Kidney (tissue), 14 donors: ENCODE data around the gene NCAM2. TPM values are rescaled to one million over a fixed set of nuclear protein-coding genes. Genes with fewer than 3 reads are reported as not detected.

Source experiments
- DNase-seq, 5 donors: peaks; one replicate each; pipeline ENCODE4 v3.0.0-alpha.2; 2013 to 2020
- FAIRE-seq: peaks from 2 replicates; lab custom pipeline; 2012; peaks lifted over from hg19 to GRCh38; lab: Jason Lieb, UNC
- H3K27ac ChIP-seq, 2 donors: one replicate each; pipeline ENCODE4 v1.7.0; 2013; ENCODE audit warnings: low read depth in 2 of 2, low read length in 2 of 2, inconsistent platforms in 1 of 2
- H3K27me3 ChIP-seq: one replicate; pipeline ENCODE4 v1.7.1; 2013; ENCODE audit warnings: low read length, inconsistent platforms; ENCODE audit not compliant: control insufficient read depth, insufficient read depth
- H3K36me3 ChIP-seq, 3 donors: one replicate each; pipeline versions ENCODE4 v1.7.0 to v1.7.1; 2013; ENCODE audit warnings: low read length in 3 of 3, control low read depth in 1 of 3, inconsistent platforms in 1 of 3; ENCODE audit not compliant: insufficient read depth in 3 of 3, control insufficient read depth in 2 of 3
- H3K4me1 ChIP-seq, 3 donors: one replicate each; pipeline versions ENCODE4 v1.7.0 to v1.7.1; 2013; ENCODE audit warnings: low read length in 3 of 3, inconsistent platforms in 1 of 3, low read depth in 1 of 3; ENCODE audit not compliant: control insufficient read depth in 2 of 3, insufficient read depth in 2 of 3
- H3K4me3 ChIP-seq, 3 donors: one replicate each; pipeline versions ENCODE4 v1.7.0 to v1.8.1; 2013; ENCODE audit warnings: low read length in 3 of 3, control low read depth in 1 of 3, inconsistent platforms in 1 of 3
- H3K9ac ChIP-seq, 3 donors: one replicate each; pipeline versions ENCODE4 v1.7.0 to v1.7.1; 2013; ENCODE audit warnings: low read length in 3 of 3, control low read depth in 1 of 3, inconsistent platforms in 1 of 3
- H3K9me3 ChIP-seq, 3 donors: one replicate each; pipeline versions ENCODE4 v1.7.0 to v1.7.1; 2013; ENCODE audit warnings: low read length in 3 of 3, control low read depth in 1 of 3, inconsistent platforms in 1 of 3; ENCODE audit not compliant: control insufficient read depth in 2 of 3, insufficient read depth in 1 of 3
- intact Hi-C: fragments of 100-400 bp; cut with DNase I; formaldehyde crosslinking; loops from one replicate; pipeline ENCODE4 v1.11.1; 2022
- polyA plus RNA-seq: library from polyadenylated mRNA; stranded (reverse); fragments of 350-450 nt; fragmentation: Illumina TruSeq; extraction: RNeasy Lipid Tissue Mini Kit (QIAGEN cat#74804); gene quantifications from one replicate; pipeline ENCODE4 v1.2.3, GENCODE V29; 2014; ENCODE audit warnings: low read depth, low replicate concordance; ENCODE audit not compliant: insufficient read depth
- total RNA-seq: library from RNA; stranded (reverse); fragmentation: NEBNext Ultra II Directional; extraction: Animal tissue kit (Norgen Biotek cat#: 25700); gene quantifications from one replicate; pipeline ENCODE4 v1.2.1, GENCODE V29; 2021
- TF ChIP-seq, protein P1 (sequence below): IDR thresholded peaks from 3 replicates; pipeline ENCODE4 v1.5.1; 2012; ENCODE audit warnings: mild to moderate bottlenecking, moderate library complexity, borderline replicate concordance; ENCODE audit not compliant: insufficient read depth; ENCODE audit errors: extremely low read depth
- donor health status: control.
- donor health status: control.
- donor health status: control.
- donor health status: control.
- donor health status: control.
- donor health status: DM: yes; HTN: yes; CAD: no.
- donor health status: Normal renal cell carcinoma (clear cell type).

Gene NCAM2
- total and polyA plus RNA-seq, 2 donors from 2014 or later = 0.13 to 0.82 TPM

DNA sequence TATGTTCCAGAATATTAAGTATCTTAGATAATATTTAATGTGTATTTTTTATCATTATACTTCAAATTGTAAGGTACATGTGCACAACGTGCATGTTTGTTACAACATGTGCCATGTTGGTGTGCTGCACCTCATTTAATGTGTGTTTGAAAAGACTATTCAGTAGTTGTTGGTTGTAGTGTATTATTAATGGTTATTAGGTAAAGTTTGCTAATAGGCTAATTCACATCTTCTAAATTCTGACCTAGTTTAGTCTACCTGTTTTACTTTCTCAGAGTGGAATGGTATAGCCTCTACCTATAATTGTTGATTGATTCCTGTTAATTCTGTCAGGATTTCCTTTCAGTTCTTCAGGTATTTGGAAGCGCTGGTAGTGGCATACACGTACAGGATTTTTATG lies 153.0 kb downstream of the NCAM2 start:
- no peak for FAIRE-seq
- TF ChIP-seq, protein P1, sequence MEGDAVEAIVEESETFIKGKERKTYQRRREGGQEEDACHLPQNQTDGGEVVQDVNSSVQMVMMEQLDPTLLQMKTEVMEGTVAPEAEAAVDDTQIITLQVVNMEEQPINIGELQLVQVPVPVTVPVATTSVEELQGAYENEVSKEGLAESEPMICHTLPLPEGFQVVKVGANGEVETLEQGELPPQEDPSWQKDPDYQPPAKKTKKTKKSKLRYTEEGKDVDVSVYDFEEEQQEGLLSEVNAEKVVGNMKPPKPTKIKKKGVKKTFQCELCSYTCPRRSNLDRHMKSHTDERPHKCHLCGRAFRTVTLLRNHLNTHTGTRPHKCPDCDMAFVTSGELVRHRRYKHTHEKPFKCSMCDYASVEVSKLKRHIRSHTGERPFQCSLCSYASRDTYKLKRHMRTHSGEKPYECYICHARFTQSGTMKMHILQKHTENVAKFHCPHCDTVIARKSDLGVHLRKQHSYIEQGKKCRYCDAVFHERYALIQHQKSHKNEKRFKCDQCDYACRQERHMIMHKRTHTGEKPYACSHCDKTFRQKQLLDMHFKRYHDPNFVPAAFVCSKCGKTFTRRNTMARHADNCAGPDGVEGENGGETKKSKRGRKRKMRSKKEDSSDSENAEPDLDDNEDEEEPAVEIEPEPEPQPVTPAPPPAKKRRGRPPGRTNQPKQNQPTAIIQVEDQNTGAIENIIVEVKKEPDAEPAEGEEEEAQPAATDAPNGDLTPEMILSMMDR = no peak
- Histone ChIP-seq H3K9me3 (no peaks in the 10 kb centered on the region), H3K27ac (no peak overlapping the region), H3K4me3 (no peak overlapping the region), H3K9ac (no peak overlapping the region), H3K27me3 (no peaks in the 10 kb centered on the region), H3K4me1 (no peaks in the 10 kb centered on the region), H3K36me3 (no peaks in the 10 kb centered on the region)
- intact Hi-C loops = no loop called here
- DNase-seq = no peak

DNA sequence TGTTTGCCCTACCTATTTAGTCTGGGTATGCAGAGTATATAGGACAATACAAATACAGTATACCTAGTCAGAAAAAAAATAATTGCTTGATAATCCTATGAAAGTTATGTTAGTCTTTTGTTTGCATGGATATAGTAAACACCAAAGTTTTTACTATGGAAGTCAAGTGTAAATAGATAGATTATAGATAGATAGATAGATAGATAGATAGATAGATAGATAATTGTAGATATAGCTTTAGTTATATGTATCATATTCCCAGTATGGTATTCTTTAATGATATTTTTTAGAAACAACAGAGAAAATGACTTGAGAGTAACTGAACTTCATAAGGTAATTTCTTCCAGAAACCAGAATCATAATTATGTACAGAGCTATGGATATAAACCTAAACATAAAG lies 158.2 kb downstream of the NCAM2 start:
- Histone ChIP-seq H3K9ac (no peak overlapping the region), H3K27me3 (no peaks in the 10 kb centered on the region), H3K36me3 (no peaks in the 10 kb centered on the region), H3K4me1 (no peaks in the 10 kb centered on the region), H3K4me3 (no peak overlapping the region), H3K27ac (no peak overlapping the region), H3K9me3 (no peaks in the 10 kb centered on the region)
- FAIRE-seq (no peak), DNase-seq (no peak)
- intact Hi-C loops = no loop called here
- TF ChIP-seq, protein P1 = no peak

DNA sequence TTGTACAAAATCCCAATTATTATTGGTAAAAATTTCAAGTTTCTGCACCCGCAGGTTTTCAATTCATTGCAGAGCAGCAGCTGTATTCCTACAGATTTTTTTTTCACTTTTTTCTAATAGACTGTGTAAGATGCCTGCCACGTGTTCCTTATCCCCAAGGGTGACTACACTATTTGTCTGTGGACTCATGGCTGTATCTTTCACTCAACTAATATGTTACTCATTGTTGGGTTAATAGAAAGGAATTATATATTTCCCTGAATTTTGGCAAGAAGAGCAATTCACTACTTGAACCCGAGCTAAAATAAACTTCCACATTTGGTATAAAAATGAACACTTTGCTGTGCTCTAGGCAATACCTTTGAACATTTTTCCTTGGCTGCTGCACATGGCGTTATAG lies 158.7 kb downstream of the NCAM2 start:
- intact Hi-C loops = no loop called here
- TF ChIP-seq, protein P1 = no peak
- Histone ChIP-seq H3K27ac (no peak overlapping the region), H3K4me1 (no peaks in the 10 kb centered on the region), H3K9ac (no peak overlapping the region), H3K4me3 (no peak overlapping the region), H3K27me3 (no peaks in the 10 kb centered on the region), H3K9me3 (no peaks in the 10 kb centered on the region), H3K36me3 (no peaks in the 10 kb centered on the region)
- FAIRE-seq (no peak), DNase-seq (no peak)

DNA sequence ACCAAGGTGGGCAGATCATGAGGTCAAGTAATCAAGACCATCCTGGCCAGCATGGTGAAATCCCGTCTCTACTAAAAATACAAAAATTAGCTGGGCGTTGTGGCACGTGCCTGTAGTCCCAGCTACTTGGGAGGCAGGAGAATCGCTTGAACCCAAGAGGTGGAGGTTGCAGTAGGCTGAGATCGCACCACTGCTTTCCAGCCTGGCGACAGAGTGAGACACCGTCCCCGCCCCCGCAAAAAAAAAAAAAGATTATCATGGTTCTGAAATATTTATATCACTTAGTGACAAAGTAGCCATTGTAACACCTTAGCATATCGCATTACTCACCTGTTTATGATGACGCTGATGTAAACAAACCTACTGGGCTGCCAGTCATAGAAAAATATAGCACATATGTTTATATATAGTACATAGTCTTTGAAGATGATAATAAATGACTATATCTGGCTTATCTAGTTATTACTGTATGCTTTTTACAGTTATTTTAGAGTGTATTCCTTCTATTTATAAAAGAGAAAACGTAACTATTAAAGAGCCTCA lies 160.2 kb downstream of the NCAM2 start:
- intact Hi-C loops = no loop called here
- no peak for FAIRE-seq
- Histone ChIP-seq H3K36me3 (no peaks in the 10 kb centered on the region), H3K9me3 (no peaks in the 10 kb centered on the region), H3K4me1 (no peaks in the 10 kb centered on the region), H3K9ac (no peak overlapping the region), H3K27ac (no peak overlapping the region), H3K27me3 (no peaks in the 10 kb centered on the region), H3K4me3 (no peak overlapping the region)
- TF ChIP-seq, protein P1 = no peak
- DNase-seq = no peak
